Measurements from ENCODE around the gene B4GALNT1.

B4GALNT1 gene

GRCh38 chr12:57588951-57589610, 43.9 kb downstream of the B4GALNT1 start:
- DNase-seq: peak in 1 of 56 donors; percentile 11

GRCh38 chr12:57586832-57587429, 46.1 kb downstream of the B4GALNT1 start:
- DNase-seq: no peak

- peak in 10 of 56 donors; percentile 5 to 67 (median 19) for DNase-seq
Observed at GRCh38 chr12:57586128-57586527, 46.9 kb downstream of the B4GALNT1 start.

GRCh38 chr12:57585156-57585555, 47.8 kb downstream of the B4GALNT1 start:
- no peak for DNase-seq

GRCh38 chr12:57584690-57585089, 48.3 kb downstream of the B4GALNT1 start:
- no peak for DNase-seq

- DNase-seq: no peak
Observed at GRCh38 chr12:57584050-57584449, 49.0 kb downstream of the B4GALNT1 start.

GRCh38 chr12:57583008-57583831, 49.8 kb downstream of the B4GALNT1 start:
- peak in 47 of 56 donors; percentile 4 to 79 (median 32) for DNase-seq

- no peak for DNase-seq
Observed at GRCh38 chr12:57582440-57582839, 50.6 kb downstream of the B4GALNT1 start.

- no peak for DNase-seq
Observed at GRCh38 chr12:57581802-57582201, 51.2 kb downstream of the B4GALNT1 start.

- no peak for DNase-seq
Observed at GRCh38 chr12:57580466-57580795, 52.6 kb downstream of the B4GALNT1 start.

GRCh38 chr12:57579677-57580465, 53.1 kb downstream of the B4GALNT1 start:
- no peak for DNase-seq

- DNase-seq: no peak
Observed at GRCh38 chr12:57579011-57579410, 54.0 kb downstream of the B4GALNT1 start.

GRCh38 chr12:57577981-57578758, 54.8 kb downstream of the B4GALNT1 start:
- no peak for DNase-seq

GRCh38 chr12:57576613-57577160, 56.3 kb downstream of the B4GALNT1 start:
- DNase-seq: no peak

Data from amygdala (tissue), 56 donors.